Measurements from ENCODE around the gene SH3BP1.

- TF ChIP-seq, protein P1, sequence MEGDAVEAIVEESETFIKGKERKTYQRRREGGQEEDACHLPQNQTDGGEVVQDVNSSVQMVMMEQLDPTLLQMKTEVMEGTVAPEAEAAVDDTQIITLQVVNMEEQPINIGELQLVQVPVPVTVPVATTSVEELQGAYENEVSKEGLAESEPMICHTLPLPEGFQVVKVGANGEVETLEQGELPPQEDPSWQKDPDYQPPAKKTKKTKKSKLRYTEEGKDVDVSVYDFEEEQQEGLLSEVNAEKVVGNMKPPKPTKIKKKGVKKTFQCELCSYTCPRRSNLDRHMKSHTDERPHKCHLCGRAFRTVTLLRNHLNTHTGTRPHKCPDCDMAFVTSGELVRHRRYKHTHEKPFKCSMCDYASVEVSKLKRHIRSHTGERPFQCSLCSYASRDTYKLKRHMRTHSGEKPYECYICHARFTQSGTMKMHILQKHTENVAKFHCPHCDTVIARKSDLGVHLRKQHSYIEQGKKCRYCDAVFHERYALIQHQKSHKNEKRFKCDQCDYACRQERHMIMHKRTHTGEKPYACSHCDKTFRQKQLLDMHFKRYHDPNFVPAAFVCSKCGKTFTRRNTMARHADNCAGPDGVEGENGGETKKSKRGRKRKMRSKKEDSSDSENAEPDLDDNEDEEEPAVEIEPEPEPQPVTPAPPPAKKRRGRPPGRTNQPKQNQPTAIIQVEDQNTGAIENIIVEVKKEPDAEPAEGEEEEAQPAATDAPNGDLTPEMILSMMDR (conservative IDR thresholded peaks at IDR 0.05 in 1 of 2, IDR thresholded peaks at IDR 0.05 in 1 of 2; ENCODE audit: low read depth in 1 of 2, low read length in 2 of 2), result no peak
- TF ChIP-seq EZH2 (IDR thresholded peaks at IDR 0.05; ENCODE audit: low read length, missing control alignments), result no peak
Measured at GRCh38 chr22:37654563-37655251, 15.2 kb downstream of the SH3BP1 start.
